SK-N-MC (cell line): ENCODE measurements around the gene AKT1S1.

ENCODE experiments used
- EZH2 ChIP-seq: fragments of 200-600 bp; sonication (generic); IDR thresholded peaks from one replicate; pipeline ENCODE4 v1.6.1; 2017; ENCODE audit warnings: antibody characterized with exemption
- POLR2AphosphoS5 ChIP-seq: IDR thresholded peaks from 2 replicates; pipeline ENCODE4 v1.6.1; 2012; ENCODE audit warnings: mild to moderate bottlenecking, low read depth, low read length, borderline replicate concordance

- TF ChIP-seq POLR2AphosphoS5 (no peak), EZH2 (no peak)
Observed at GRCh38 chr19:49835562-49835961, 41.6 kb downstream of the AKT1S1 start.
